Transverse colon (tissue), 4 donors: ENCODE measurements around the gene ZBP1. TPM values are rescaled to one million over a fixed set of nuclear protein-coding genes. Genes with fewer than 3 reads are reported as not detected.

Experiments used
- DNase-seq: peaks from one replicate; pipeline ENCODE4 v3.0.0-alpha.2; 2019
- H3K27ac ChIP-seq, 4 donors: fragments of 200-600 bp; sonication (generic); 2 replicates each; pipeline ENCODE4 v1.5.1; 2016 to 2018; ENCODE audit warnings: inconsistent platforms in 4 of 4
- H3K27me3 ChIP-seq: fragments of 200-600 bp; sonication (generic); 2 replicates; pipeline ENCODE4 v1.5.1; 2017; ENCODE audit warnings: inconsistent platforms
- H3K36me3 ChIP-seq, 4 donors: fragments of 200-600 bp; sonication (generic); 2 replicates each; pipeline ENCODE4 v1.5.1; 2017 to 2019; ENCODE audit warnings: inconsistent platforms in 4 of 4
- H3K4me1 ChIP-seq, 4 donors: fragments of 200-600 bp; sonication (generic); 2 replicates each; pipeline ENCODE4 v1.5.1; 2017 to 2020; ENCODE audit warnings: inconsistent platforms in 4 of 4
- H3K4me3 ChIP-seq, 4 donors: fragments of 200-600 bp; sonication (generic); 1 replicate in 1 of 4; 2 replicates in 3 of 4; pipeline versions ENCODE4 v1.5.1 to v1.6.1; 2017 to 2019; ENCODE audit warnings: inconsistent platforms in 4 of 4
- H3K9me3 ChIP-seq, 2 donors: fragments of 200-600 bp; sonication (generic); 2 replicates each; pipeline ENCODE4 v1.5.1; 2017 to 2019; ENCODE audit warnings: inconsistent platforms in 2 of 2
- CTCF ChIP-seq, 5 experiments: fragments of 200-600 bp in 3 of 5; fragments of 450-650 bp in 2 of 5; sonication (generic) in 3 of 5; IDR thresholded peaks; 1 replicate in 2 of 5; 2 replicates in 3 of 5; pipeline ENCODE4 v1.5.1; 2016 to 2017; ENCODE audit warnings: antibody characterized with exemption in 5 of 5, inconsistent platforms in 3 of 5, mild to moderate bottlenecking in 2 of 5, moderate library complexity in 1 of 5
- EP300 ChIP-seq: sonication (generic); formaldehyde crosslinking; IDR thresholded peaks from one replicate; pipeline ENCODE4 v1.6.1; 2017; ENCODE audit warnings: antibody characterized with exemption, low read depth
- POLR2A ChIP-seq: fragments of 450-650 bp; IDR thresholded peaks from one replicate; pipeline ENCODE4 v1.6.1; 2016; ENCODE audit warnings: antibody characterized with exemption, mild to moderate bottlenecking, moderate library complexity
- POLR2AphosphoS5 ChIP-seq, 3 donors: sonication (generic); formaldehyde crosslinking; IDR thresholded peaks; one replicate each; pipeline ENCODE4 v1.6.1; 2016; ENCODE audit warnings: antibody characterized with exemption in 3 of 3
- WGBS, 2 donors: methylation state at CpG; one replicate each; pipeline ENCODE4 v1.1.5; 2018; ENCODE audit warnings: low coverage in 1 of 2; 5-methylcytosine and 5-hydroxymethylcytosine counted together
- in situ Hi-C, 4 donors: fragments of 200-750 bp; cut with MboI; loops; one replicate each; pipeline versions ENCODE4 v1.15.0 to v1.15.1; 2017; ENCODE audit warnings: low sequenced_read_pairs in 3 of 4, low pct_ligation_motif_present in 1 of 4, low pct_unique_long_range_greater_than_20kb in 1 of 4
- intact Hi-C: fragments of 100-400 bp; cut with DNase I; formaldehyde crosslinking; loops from one replicate; pipeline ENCODE4 v1.15.1; 2023; ENCODE audit warnings: low total_unique reads
- total RNA-seq, 4 donors: library from RNA; depleted of rRNA; stranded (reverse); fragments of >200 nt; gene quantifications; one replicate each; pipeline ENCODE4 v1.1.0, GENCODE V29; 2016

The ZBP1 gene
- total RNA-seq, 4 donors from 2014 or later: 1.6 to 4.4 TPM; not detected in 2

GRCh38 chr20:57559658-57560553 lies 60.3 kb downstream of the ZBP1 start:
- TF ChIP-seq EP300: no peak
- peak; percentile 27 for TF ChIP-seq POLR2A
- peak in 2 of 5 experiments; percentile 46 to 67 for TF ChIP-seq CTCF (IDR thresholded peaks at IDR 0.05)
- 57 to 70% methylated on average over 2 to 8 of the region's 8 CpGs for WGBS, 2 donors
- in situ Hi-C loops: no loop called here
- no peaks in the 10 kb centered on the region for H3K9me3 ChIP-seq
- H3K27ac ChIP-seq: peak overlapping the region; percentile 73 to 91 (median 84)
- H3K27me3 ChIP-seq: no peaks in the 10 kb centered on the region
- DNase-seq: peak; percentile 57
- H3K36me3 ChIP-seq: peaks cover 0 to 11% (median 2%) of the 10 kb centered on the region in 4 donors
- peaks cover 7 to 44% (median 33%) of the 10 kb centered on the region in 4 donors for H3K4me1 ChIP-seq
- intact Hi-C loops: no loop called here
- no peak overlapping the region for H3K4me3 ChIP-seq

GRCh38 chr20:57559289-57559634 lies 61.0 kb downstream of the ZBP1 start:
- DNase-seq: no peak
- TF ChIP-seq POLR2AphosphoS5 (IDR thresholded peaks at IDR 0.05): no peak
- no peak for TF ChIP-seq POLR2A
- no peak for TF ChIP-seq EP300
- Histone ChIP-seq H3K27ac (peak overlapping the region; percentile 73 to 91 (median 84)), H3K27me3 (no peaks in the 10 kb centered on the region), H3K4me3 (no peak overlapping the region), H3K9me3 (no peaks in the 10 kb centered on the region), H3K36me3 (peaks cover 0 to 11% (median 2%) of the 10 kb centered on the region in 4 donors), H3K4me1 (peaks cover 7 to 38% (median 29%) of the 10 kb centered on the region in 4 donors)
- WGBS, 2 donors: 84 to 88% methylated on average over 4 to 10 of the region's 10 CpGs
- intact Hi-C loops: no loop called here
- in situ Hi-C loops: no loop called here

DNA sequence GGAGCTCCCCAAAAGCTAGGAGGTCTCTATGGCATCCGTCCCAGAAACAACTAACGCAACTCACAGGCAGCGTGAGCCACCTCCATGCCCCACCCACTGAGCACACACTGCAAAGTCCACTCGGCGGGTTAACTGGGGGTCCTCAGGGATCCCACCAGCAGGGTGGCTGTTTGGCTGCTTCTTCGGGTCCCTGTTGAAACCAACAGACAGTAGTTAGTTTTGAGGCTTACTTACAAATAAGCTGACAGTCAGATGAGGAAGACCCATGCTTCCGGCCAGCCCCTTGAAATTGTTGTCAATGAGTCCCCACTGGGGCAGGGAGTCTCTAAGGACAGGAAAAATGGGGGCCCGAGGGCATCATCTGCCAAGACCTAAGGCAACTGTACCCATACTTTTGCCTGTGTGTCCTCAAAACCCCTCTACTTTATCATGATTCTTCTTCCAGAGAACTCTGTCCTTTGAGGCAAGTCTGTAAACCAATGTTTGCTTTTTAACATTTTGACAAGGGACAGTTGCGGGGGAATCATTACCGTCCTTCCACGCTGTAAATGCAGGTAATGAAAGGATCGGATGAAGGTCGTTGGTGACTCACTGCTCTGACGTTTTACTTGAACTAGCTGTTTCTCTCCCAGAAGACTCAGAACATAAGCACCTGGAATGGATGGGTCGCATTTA lies 61.5 kb downstream of the ZBP1 start:
- H3K4me1 ChIP-seq: peaks cover 7 to 33% (median 27%) of the 10 kb centered on the region in 4 donors
- H3K9me3 ChIP-seq: no peaks in the 10 kb centered on the region
- 38 to 47% methylated on average over 9 to 15 of the region's 15 CpGs for WGBS, 2 donors
- intact Hi-C loops (no loop called here), in situ Hi-C loops (no loop called here)
- peak overlapping the region; percentile 73 to 91 (median 84) for H3K27ac ChIP-seq
- no peak for DNase-seq
- H3K27me3 ChIP-seq: no peaks in the 10 kb centered on the region
- peaks cover 0 to 11% (median 2%) of the 10 kb centered on the region in 4 donors for H3K36me3 ChIP-seq
- no peak overlapping the region for H3K4me3 ChIP-seq
- TF ChIP-seq POLR2AphosphoS5 (IDR thresholded peaks at IDR 0.05) (no peak), CTCF (IDR thresholded peaks at IDR 0.05) (no peak), POLR2A (no peak), EP300 (no peak)

GRCh38 chr20:57557926-57558613 lies 62.2 kb downstream of the ZBP1 start:
- peaks cover 7 to 26% (median 24%) of the 10 kb centered on the region in 4 donors for H3K4me1 ChIP-seq
- peaks cover 0 to 5% (median 0%) of the 10 kb centered on the region in 4 donors for H3K36me3 ChIP-seq
- no peaks in the 10 kb centered on the region for H3K27me3 ChIP-seq
- TF ChIP-seq POLR2AphosphoS5 (IDR thresholded peaks at IDR 0.05) (no peak), POLR2A (no peak), CTCF (IDR thresholded peaks at IDR 0.05) (no peak), EP300 (no peak)
- DNase-seq: no peak
- in situ Hi-C loops: no loop called here
- peak overlapping the region; percentile 73 to 91 (median 84) for H3K27ac ChIP-seq
- H3K4me3 ChIP-seq: no peak overlapping the region
- WGBS, 2 donors: 64 to 67% methylated on average over 8 to 9 of the region's 9 CpGs
- intact Hi-C loops: no loop called here
- H3K9me3 ChIP-seq: no peaks in the 10 kb centered on the region
